Subcutaneous adipose tissue (tissue), 4 donors: ENCODE results near the gene ATG5. TPM values are rescaled to one million over a fixed set of nuclear protein-coding genes. Genes with fewer than 3 reads are reported as not detected.

Experiments
- CTCF ChIP-seq: fragments of 450-650 bp; IDR thresholded peaks from one replicate; pipeline ENCODE4 v1.5.1; 2016; ENCODE audit warnings: low read depth, mild to moderate bottlenecking, control low read depth, antibody characterized with exemption, moderate library complexity
- total RNA-seq, 4 donors: library from RNA; depleted of rRNA; stranded (reverse); fragments of >200 nt; gene quantifications; one replicate each; pipeline ENCODE4 v1.1.0, GENCODE V29; 2016

ATG5 gene
- total RNA-seq, 4 donors from 2014 or later, result 35.6 to 43.3 (median 38.2) TPM

- no peak for TF ChIP-seq CTCF
Measured at GRCh38 chr6:106163446-106163965, 162.1 kb downstream of the ATG5 start.

GRCh38 chr6:106162921-106163320 is 162.6 kb downstream of the ATG5 start:
- no peak for TF ChIP-seq CTCF

- no peak for TF ChIP-seq CTCF
Measured at GRCh38 chr6:106161893-106162292, 163.7 kb downstream of the ATG5 start.

GRCh38 chr6:106161311-106161874 is 164.2 kb downstream of the ATG5 start:
- no peak for TF ChIP-seq CTCF

- TF ChIP-seq CTCF, result no peak
Measured at GRCh38 chr6:106160189-106160588, 165.4 kb downstream of the ATG5 start.

- no peak for TF ChIP-seq CTCF
Measured at GRCh38 chr6:106159531-106159940, 166.0 kb downstream of the ATG5 start.

GRCh38 chr6:106158816-106159215 is 166.7 kb downstream of the ATG5 start:
- no peak for TF ChIP-seq CTCF
